ENCODE data around the gene RAB38.

The RAB38 gene

GRCh38 chr11:88106666-88107065 lies 68.6 kb downstream of the RAB38 start:
- H3K9me3 ChIP-seq (ENCODE audit: control insufficient read depth, insufficient read depth, low read depth, low read length): no peaks in the 10 kb centered on the region
- POLR2A ChIA-PET: no interaction called here
- no peak for TF ChIP-seq TSHZ1 (tag by site-specific recombination; IDR thresholded peaks at IDR 0.05; ENCODE audit: borderline replicate concordance)
- no peak for TF ChIP-seq HOXC10 (CRISPR knock-in tag; IDR thresholded peaks at IDR 0.05)
- no peak for TF ChIP-seq ZNF311 (tag by site-specific recombination; IDR thresholded peaks at IDR 0.05; ENCODE audit: borderline replicate concordance)
- no peak for TF ChIP-seq KLF1 (tag by site-specific recombination; IDR thresholded peaks at IDR 0.05)
- TF ChIP-seq RBAK (tag by site-specific recombination; IDR thresholded peaks at IDR 0.05): no peak
- no peak for TF ChIP-seq GLIS1 (tag by site-specific recombination; IDR thresholded peaks at IDR 0.05)
- no peak for TF ChIP-seq ZNF223 (tag by site-specific recombination; IDR thresholded peaks at IDR 0.05)
- TF ChIP-seq ZEB2 (tag by site-specific recombination; IDR thresholded peaks at IDR 0.05): no peak
- TF ChIP-seq ZNF398 (tag by site-specific recombination; IDR thresholded peaks at IDR 0.05): no peak
- no peak for TF ChIP-seq ZBTB48 (tag by site-specific recombination; IDR thresholded peaks at IDR 0.05)
- TF ChIP-seq ZNF433 (tag by site-specific recombination; IDR thresholded peaks at IDR 0.05; ENCODE audit: low read depth): no peak
- no peak for TF ChIP-seq ZNF114 (tag by site-specific recombination; IDR thresholded peaks at IDR 0.05)
- TF ChIP-seq ZBTB21 (tag by site-specific recombination; IDR thresholded peaks at IDR 0.05): no peak
- TF ChIP-seq PRDM6 (tag by site-specific recombination; IDR thresholded peaks at IDR 0.05): no peak
- no peak for TF ChIP-seq HOXA7 (CRISPR knock-in tag; IDR thresholded peaks at IDR 0.05; ENCODE audit: borderline replicate concordance)
- no peak overlapping the region for H3K27ac ChIP-seq (ENCODE audit: extremely low read depth, low read depth, low read length)
- CTCF ChIA-PET: interaction anchor here (0.6 to 1.1 kb wide), 5 partner anchors 11 to 446 kb away, joined by 3 to 4 read pairs (median 3); no protein-coding TSS in a partner anchor
- no peaks in the 10 kb centered on the region for H3K36me3 ChIP-seq (ENCODE audit: control insufficient read depth in 2 of 2, insufficient read depth in 1 of 2, low read length in 2 of 2)
- H3K4me3 ChIP-seq (ENCODE audit: low read depth, low read length): no peak overlapping the region
- no peaks in the 10 kb centered on the region for H3K4me1 ChIP-seq (ENCODE audit: control insufficient read depth, insufficient read depth, low read length)

- ChIA-PET CTCF (interaction anchor here (0.5 to 1.1 kb wide), 4 partner anchors 28 to 447 kb away, joined by 3 to 5 read pairs (median 4); no protein-coding TSS in a partner anchor), POLR2A (no interaction called here)
- TF ChIP-seq ZNF707 (tag by site-specific recombination; IDR thresholded peaks at IDR 0.05): no peak
- no peak for TF ChIP-seq ZNF600 (tag by site-specific recombination; IDR thresholded peaks at IDR 0.05)
- no peak for TF ChIP-seq ZNF292 (tag by site-specific recombination; IDR thresholded peaks at IDR 0.05; ENCODE audit: borderline replicate concordance, low read depth)
- no peak for TF ChIP-seq ZNF114 (tag by site-specific recombination; IDR thresholded peaks at IDR 0.05)
- no peak for TF ChIP-seq PRDM1 (tag by site-specific recombination; IDR thresholded peaks at IDR 0.05)
- TF ChIP-seq ZNF639 (tag by site-specific recombination; IDR thresholded peaks at IDR 0.05): no peak
- no peak for TF ChIP-seq ZNF221 (tag by site-specific recombination; IDR thresholded peaks at IDR 0.05; ENCODE audit: borderline replicate concordance)
- no peak overlapping the region for H3K27ac ChIP-seq (ENCODE audit: extremely low read depth, low read depth, low read length)
- no peak overlapping the region for H3K4me3 ChIP-seq (ENCODE audit: low read depth, low read length)
- H3K9me3 ChIP-seq (ENCODE audit: control insufficient read depth, insufficient read depth, low read depth, low read length): no peaks in the 10 kb centered on the region
- H3K4me1 ChIP-seq (ENCODE audit: control insufficient read depth, insufficient read depth, low read length): no peaks in the 10 kb centered on the region
- no peaks in the 10 kb centered on the region for H3K36me3 ChIP-seq (ENCODE audit: control insufficient read depth in 2 of 2, insufficient read depth in 1 of 2, low read length in 2 of 2)
Measured at GRCh38 chr11:88105951-88106350, 69.3 kb downstream of the RAB38 start.

All from HEK293 (cell line).